HG03469 (cell line): Measurements from ENCODE around the gene ENTPD7.
A peak's percentile ranks its signal among the peaks of the same experiment; 100 is the strongest.
"Not testable (repeated sequence)": the region's sequence is repeated elsewhere in the genome, so short reads cannot be mapped to it uniquely, and the experiment has no call there.

Experiments
- ATAC-seq: cut with Tn5 transposase; IDR thresholded peaks from one replicate; pipeline ENCODE4 v1.9.1; 2021; ENCODE audit warnings: mild to moderate bottlenecking, moderate library complexity, moderate number of reproducible peaks; ENCODE audit not compliant: unreplicated experiment

Gene ENTPD7

GRCh38 chr10:99659031-99659867 lies at the start of gene ENTPD7:
Gene ENTPD7, plus strand, starts transcription at chr10:99659509. Its CDS starts 448 bp downstream, at chr10:99659957.
- peak; percentile 98 for ATAC-seq

DNA sequence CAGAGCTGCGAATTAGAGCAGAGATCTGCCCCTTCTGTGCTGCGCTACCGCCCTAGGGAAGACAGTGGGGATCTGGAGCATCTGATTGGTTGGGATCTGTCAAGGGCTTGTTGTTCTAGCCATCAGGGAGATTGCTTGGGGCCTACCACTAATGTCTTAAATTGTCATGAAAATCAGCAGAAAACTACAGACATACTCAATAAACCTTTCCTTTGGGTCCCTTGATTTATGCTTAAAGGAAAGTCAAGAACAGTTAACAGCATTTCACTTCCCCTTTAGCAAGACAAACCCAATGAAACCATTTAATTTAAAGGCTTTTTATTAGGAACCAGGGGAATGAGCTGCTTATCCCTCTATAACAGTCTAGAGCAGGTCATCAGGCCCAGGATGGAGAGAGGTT lies 49.1 kb upstream of the ENTPD7 start:
- no peak for ATAC-seq

DNA sequence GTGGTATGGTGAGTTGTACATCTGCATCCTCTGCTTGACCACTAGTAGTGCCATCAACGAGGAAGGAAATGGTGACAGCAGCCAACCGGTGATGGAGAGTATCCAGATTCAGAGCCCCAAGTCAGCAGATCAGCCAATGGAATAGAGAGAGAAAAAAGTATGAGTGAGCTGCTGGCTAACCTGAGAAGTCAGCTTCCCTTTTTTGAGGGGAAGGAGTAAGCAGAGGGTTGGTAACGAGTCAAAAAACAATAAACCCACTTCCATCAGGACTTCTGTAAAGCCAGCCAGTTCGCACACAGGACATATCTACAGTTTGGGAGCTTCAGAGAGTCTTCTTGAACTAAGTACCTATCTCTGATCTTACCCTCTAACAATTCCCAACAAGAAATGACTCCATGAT lies 48.0 kb upstream of the ENTPD7 start:
- no peak for ATAC-seq

GRCh38 chr10:99612167-99612831 lies 47.0 kb upstream of the ENTPD7 start:
- ATAC-seq, result no peak

DNA sequence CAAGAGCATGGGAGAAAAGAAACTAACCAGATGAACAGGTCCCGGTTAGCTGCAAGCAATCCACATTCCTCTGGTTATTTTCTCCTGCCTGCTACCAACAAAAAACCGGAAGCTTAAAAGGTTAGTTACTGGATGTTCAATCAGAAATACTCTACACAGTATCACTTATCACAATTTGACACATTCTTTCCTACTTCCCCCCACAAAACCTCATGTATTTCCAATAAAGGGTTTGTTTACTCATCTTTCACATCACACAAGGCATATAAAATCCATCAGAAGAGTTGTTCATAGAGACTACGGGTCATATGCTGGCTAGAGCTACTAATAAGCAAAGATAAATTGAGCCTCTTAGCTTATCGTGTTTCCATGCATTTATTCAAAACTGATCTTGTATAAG lies 43.9 kb upstream of the ENTPD7 start:
- ATAC-seq, result no peak

DNA sequence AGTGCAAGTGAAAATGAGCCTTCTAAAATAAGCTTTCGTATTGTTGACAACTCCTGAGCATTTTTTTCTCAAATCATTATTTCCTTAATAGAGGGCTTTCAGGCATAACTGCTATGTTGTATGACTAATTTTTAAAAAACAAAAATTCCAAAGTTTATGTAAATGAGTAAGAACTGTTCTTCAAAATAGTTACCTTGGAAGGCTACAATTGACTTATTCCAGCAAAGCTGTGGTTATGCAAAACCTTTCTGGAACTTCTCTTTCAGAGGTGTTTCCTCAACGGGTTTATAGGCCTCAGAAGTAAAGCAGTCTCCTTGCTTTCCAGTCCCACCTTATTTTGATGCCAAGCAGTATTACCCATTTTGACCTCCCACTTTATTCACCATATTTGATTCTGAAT lies 41.6 kb upstream of the ENTPD7 start:
- no peak for ATAC-seq

- no peak for ATAC-seq
Observed at GRCh38 chr10:99619090-99619800, 40.1 kb upstream of the ENTPD7 start.

GRCh38 chr10:99619851-99620710 lies 39.2 kb upstream of the ENTPD7 start, which contains the start of gene SLC25A28:
Gene SLC25A28, minus strand, starts transcription at chr10:99620439. Its CDS starts 104 bp downstream, at chr10:99620335.
- ATAC-seq, result peak; percentile 82

GRCh38 chr10:99620711-99621453 lies 38.4 kb upstream of the ENTPD7 start:
- ATAC-seq, result no peak

DNA sequence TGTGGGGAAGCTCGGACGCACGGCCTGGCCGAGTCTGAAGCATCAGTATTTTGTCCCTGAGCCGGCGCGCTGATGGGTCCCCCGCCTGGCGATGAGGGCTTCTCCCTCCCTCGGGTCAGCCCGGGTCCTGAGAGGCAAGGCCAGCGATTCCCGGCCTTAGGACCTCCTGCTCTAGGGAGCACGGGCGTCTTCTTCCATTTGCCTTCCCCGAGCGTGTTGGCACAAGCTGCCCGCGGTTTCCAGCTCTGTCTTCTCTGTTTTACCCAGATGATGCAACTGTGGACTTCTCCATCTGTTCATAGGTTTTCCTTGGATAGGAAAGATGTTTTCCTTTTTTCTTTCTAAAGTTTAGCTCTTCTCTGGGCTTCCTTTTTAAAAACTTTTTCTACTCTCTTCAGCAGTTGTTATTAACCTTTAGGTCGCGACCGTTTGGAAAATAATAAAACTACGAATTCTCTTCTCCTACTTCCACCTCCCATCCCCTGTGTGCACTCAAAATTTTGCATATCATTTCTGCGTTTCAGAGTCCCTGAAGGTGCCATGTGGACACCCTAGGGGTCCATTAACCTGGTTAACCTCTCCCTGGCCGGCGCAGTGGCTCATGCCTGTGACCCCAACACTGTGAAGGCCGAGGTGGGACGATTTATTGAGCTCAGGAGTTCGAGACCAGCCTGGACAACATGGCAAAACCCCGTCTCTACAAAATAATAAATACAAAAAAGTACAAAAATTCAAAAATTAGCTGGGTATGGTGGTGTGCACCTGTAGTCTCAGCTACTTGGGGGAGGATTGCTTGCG lies 37.7 kb upstream of the ENTPD7 start:
- no peak for ATAC-seq

GRCh38 chr10:99623919-99624318 lies 35.4 kb upstream of the ENTPD7 start:
- ATAC-seq, result no peak

DNA sequence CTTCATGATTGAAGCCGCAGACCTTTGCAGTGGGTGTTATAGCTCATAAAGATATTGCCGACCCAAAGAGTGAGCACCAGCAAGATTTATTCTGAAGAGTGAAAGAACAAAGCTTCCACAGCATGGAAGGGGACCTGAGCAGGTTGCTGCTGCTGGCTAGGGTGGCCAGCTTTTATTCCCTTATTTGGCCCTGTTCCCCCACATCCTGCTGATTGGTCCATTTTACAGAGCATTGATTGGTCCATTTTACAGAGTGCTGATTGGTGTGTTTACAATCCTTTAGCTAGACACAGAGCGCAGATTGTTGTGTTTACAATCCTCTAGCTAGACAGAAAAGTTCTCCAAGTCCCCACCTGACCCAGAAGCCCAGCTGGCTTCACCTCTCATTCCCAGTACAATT lies 34.2 kb upstream of the ENTPD7 start:
- ATAC-seq, result not testable (repeated sequence)

GRCh38 chr10:99628923-99629624 lies 30.2 kb upstream of the ENTPD7 start:
- ATAC-seq, result no peak

DNA sequence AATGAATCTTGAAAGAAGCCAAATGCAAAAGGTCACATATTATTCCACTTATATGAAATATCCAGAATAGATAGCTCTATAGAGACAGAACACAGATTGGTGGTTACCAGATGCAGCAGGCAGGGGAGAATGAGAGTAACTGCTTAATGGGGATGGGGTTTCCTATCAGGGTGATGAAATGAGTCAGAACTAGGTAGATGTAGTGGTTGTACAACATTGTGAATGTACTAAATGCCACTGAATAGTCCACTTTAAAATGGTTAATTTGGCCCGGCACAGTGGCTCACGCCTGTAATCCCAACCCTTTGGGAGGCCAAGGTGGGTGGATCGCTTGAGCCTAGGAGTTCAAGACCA lies 29.7 kb upstream of the ENTPD7 start:
- no peak for ATAC-seq

DNA sequence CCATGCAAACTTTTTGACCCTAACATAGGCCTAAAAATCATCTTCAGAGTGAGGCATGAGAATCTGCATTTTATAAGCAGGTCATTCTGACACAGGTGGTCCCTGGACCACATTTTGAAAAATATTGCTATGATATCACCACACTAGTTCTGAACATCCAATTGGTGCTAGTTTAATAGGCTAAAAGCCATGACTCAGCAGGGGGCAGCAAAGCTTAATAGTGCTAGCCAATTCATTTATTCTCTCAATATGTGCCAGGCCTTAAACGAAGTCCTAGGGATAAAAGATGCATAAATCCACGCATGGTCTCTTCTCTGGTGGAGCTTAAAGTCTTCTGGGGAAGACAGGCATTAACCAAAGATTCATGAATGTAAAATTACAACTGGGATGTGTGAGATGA lies 28.9 kb upstream of the ENTPD7 start:
- ATAC-seq, result no peak

- ATAC-seq, result no peak
Observed at GRCh38 chr10:99630991-99631390, 28.3 kb upstream of the ENTPD7 start.

GRCh38 chr10:99631496-99631895 lies 27.8 kb upstream of the ENTPD7 start:
- no peak for ATAC-seq

DNA sequence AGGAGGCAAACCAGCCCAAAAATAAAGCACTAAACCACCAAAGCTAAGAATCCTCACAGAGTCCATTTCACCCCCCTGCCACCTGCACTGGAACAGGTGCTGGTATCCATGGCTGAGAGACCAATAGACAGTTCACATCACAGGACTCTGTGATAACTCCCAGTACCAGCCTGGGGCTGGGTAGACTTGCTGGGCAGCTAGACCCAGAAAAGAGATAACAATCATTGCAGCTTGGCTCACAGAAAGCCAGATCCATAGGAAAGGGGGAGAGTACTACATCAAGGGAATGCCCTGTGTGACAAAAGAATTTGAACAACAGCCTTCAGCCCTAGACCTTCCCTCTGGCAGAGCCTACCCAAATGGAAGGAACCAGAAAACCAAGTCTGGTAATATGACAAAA lies 25.5 kb upstream of the ENTPD7 start:
- no peak for ATAC-seq
